BJ (cell line): Measurements from ENCODE around the gene EMILIN3. TPM values are rescaled to one million over a fixed set of nuclear protein-coding genes. Genes with fewer than 3 reads are reported as not detected.

ENCODE experiments used
- CTCF ChIA-PET: fragments of 350-600 bp; formaldehyde crosslinking; extraction: SDS; loops from one replicate; lab custom pipeline; 2021; ENCODE audit warnings: antibody characterized with exemption, inconsistent platforms; lab: Yijun Ruan, JAX
- POLR2A ChIA-PET: fragments of 300-600 bp; sonication (Branson Sonifier 250); formaldehyde crosslinking; extraction: SDS; loops from one replicate; lab custom pipeline; 2021; ENCODE audit warnings: antibody characterized with exemption; lab: Charles Lee
- DNase-seq: peaks from one replicate; pipeline ENCODE4 v3.0.0-alpha.2; 2011; ENCODE audit warnings: low read depth
- H3K27me3 ChIP-seq: 2 replicates; pipeline ENCODE4 v1.6.0; 2011; ENCODE audit warnings: low read length; ENCODE audit not compliant: control insufficient read depth, insufficient read depth
- H3K36me3 ChIP-seq: 2 replicates; pipeline ENCODE4 v1.5.1; 2011; ENCODE audit warnings: low read length; ENCODE audit not compliant: control insufficient read depth, insufficient read depth
- H3K4me3 ChIP-seq: 2 replicates; pipeline ENCODE4 v1.5.1; 2011; ENCODE audit warnings: low read depth, mild to moderate bottlenecking, control low read depth, low read length
- CTCF ChIP-seq: IDR thresholded peaks from 2 replicates; pipeline ENCODE4 v1.5.1; 2011; ENCODE audit warnings: low read depth, mild to moderate bottlenecking, control low read depth, inconsistent platforms, low read length, moderate library complexity; ENCODE audit not compliant: insufficient read depth
- polyA plus RNA-seq: library from polyadenylated mRNA; depleted of rRNA; stranded (reverse); fragments of >200 nt; gene quantifications from 2 replicates; pipeline ENCODE4 v1.2.3, GENCODE V29; 2011

Gene EMILIN3
- polyA plus RNA-seq, 1 experiment: 0.52 TPM

GRCh38 chr20:41394931-41395666 lies 28.5 kb upstream of the EMILIN3 start:
- ChIA-PET POLR2A (no interaction called here), CTCF (no interaction called here)
- no peaks in the 10 kb centered on the region for H3K27me3 ChIP-seq
- no peaks in the 10 kb centered on the region; the same call in 1 of the 2 replicates for H3K36me3 ChIP-seq
- no peak overlapping the region for H3K4me3 ChIP-seq
- no peak for DNase-seq
- TF ChIP-seq CTCF: no peak

GRCh38 chr20:41394081-41394480 lies 27.5 kb upstream of the EMILIN3 start:
- ChIA-PET POLR2A (no interaction called here), CTCF (no interaction called here)
- no peak for DNase-seq
- no peak for TF ChIP-seq CTCF
- no peak overlapping the region for H3K4me3 ChIP-seq
- H3K36me3 ChIP-seq: no peaks in the 10 kb centered on the region; the same call in 1 of the 2 replicates
- no peaks in the 10 kb centered on the region for H3K27me3 ChIP-seq

GRCh38 chr20:41393705-41394066 lies 27.1 kb upstream of the EMILIN3 start:
- no peak overlapping the region for H3K4me3 ChIP-seq
- TF ChIP-seq CTCF: no peak
- no peaks in the 10 kb centered on the region; the same call in 1 of the 2 replicates for H3K36me3 ChIP-seq
- DNase-seq: no peak
- POLR2A ChIA-PET: no interaction called here
- no peaks in the 10 kb centered on the region for H3K27me3 ChIP-seq
- CTCF ChIA-PET: no interaction called here

GRCh38 chr20:41392871-41393704 lies 26.5 kb upstream of the EMILIN3 start:
- ChIA-PET CTCF (no interaction called here), POLR2A (interaction anchor here (0.7 kb wide), 1 partner anchor 64 kb away, joined by 5 read pairs; no protein-coding TSS in a partner anchor)
- no peak for DNase-seq

More at GRCh38 chr20:41392871-41393704, 26.5 kb upstream of the EMILIN3 start:
- no peak for TF ChIP-seq CTCF
- H3K27me3 ChIP-seq: no peaks in the 10 kb centered on the region
- no peak overlapping the region for H3K4me3 ChIP-seq
- H3K36me3 ChIP-seq: no peaks in the 10 kb centered on the region; the same call in 1 of the 2 replicates
